HG03442 (cell line): ENCODE results near the gene THSD7A.

ENCODE experiments used
- ATAC-seq: cut with Tn5 transposase; IDR thresholded peaks from one replicate; pipeline ENCODE4 v1.9.1; 2021; ENCODE audit warnings: mild to moderate bottlenecking, moderate library complexity; ENCODE audit not compliant: unreplicated experiment

The THSD7A gene, protein sequence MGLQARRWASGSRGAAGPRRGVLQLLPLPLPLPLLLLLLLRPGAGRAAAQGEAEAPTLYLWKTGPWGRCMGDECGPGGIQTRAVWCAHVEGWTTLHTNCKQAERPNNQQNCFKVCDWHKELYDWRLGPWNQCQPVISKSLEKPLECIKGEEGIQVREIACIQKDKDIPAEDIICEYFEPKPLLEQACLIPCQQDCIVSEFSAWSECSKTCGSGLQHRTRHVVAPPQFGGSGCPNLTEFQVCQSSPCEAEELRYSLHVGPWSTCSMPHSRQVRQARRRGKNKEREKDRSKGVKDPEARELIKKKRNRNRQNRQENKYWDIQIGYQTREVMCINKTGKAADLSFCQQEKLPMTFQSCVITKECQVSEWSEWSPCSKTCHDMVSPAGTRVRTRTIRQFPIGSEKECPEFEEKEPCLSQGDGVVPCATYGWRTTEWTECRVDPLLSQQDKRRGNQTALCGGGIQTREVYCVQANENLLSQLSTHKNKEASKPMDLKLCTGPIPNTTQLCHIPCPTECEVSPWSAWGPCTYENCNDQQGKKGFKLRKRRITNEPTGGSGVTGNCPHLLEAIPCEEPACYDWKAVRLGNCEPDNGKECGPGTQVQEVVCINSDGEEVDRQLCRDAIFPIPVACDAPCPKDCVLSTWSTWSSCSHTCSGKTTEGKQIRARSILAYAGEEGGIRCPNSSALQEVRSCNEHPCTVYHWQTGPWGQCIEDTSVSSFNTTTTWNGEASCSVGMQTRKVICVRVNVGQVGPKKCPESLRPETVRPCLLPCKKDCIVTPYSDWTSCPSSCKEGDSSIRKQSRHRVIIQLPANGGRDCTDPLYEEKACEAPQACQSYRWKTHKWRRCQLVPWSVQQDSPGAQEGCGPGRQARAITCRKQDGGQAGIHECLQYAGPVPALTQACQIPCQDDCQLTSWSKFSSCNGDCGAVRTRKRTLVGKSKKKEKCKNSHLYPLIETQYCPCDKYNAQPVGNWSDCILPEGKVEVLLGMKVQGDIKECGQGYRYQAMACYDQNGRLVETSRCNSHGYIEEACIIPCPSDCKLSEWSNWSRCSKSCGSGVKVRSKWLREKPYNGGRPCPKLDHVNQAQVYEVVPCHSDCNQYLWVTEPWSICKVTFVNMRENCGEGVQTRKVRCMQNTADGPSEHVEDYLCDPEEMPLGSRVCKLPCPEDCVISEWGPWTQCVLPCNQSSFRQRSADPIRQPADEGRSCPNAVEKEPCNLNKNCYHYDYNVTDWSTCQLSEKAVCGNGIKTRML (N-terminal part only)

DNA sequence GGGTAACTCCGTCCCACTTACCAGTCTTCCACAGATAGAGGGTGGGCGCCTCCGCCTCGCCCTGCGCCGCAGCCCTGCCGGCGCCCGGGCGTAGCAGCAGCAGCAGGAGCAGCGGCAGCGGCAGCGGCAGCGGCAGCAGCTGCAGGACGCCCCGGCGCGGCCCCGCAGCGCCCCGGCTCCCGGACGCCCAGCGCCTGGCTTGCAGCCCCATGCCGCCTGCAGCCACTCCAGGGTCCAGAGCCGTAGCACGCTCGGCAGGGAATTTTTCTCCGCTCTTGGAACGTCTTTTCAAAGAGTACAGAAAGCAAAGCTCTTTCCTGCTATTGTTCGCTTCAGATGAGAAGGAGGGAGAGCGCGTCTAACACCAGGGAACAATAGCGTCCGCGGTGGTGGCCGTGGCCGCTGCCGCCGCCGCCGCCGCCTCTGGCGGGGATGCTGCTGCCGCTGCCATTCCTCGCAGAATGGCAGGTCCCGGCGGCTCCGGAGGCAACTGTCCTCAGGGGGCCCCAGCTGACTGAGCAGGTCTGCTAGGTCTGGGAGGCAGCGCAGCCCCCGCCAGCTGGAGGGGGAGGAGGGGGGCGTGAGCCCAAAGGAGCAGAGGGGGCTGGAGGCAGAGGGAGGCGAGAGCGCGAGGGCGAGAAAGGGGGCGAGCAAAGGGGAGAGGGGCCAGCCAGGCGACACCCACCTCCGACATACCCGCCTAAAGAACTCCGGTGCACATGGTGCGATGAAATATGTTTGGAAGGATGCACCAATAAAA, at the start of gene THSD7A:
Gene THSD7A, minus strand, starts transcription at position 463 of the 760 bp plus-strand sequence. Its CDS starts 252 bp downstream, at position 211.
- ATAC-seq, result peak; percentile 60

DNA sequence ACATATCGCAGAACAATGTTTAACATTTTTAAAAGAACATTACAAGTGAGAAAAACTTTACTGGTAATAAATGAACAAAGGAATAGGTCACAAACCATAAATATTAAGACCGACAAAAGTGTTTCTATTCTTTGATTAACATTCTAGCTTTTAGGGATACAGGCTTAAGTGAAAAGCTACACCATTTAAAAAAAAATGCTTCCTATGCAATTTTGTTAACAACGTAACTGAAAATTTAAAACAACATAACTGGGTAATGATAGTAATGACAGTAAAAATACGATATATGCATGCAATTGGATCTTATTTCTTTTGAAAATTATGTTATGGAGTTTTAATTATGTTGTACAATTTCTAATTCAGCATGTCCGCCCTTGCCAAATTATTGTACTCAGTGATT, 49.7 kb upstream of the THSD7A start:
- no peak for ATAC-seq

DNA sequence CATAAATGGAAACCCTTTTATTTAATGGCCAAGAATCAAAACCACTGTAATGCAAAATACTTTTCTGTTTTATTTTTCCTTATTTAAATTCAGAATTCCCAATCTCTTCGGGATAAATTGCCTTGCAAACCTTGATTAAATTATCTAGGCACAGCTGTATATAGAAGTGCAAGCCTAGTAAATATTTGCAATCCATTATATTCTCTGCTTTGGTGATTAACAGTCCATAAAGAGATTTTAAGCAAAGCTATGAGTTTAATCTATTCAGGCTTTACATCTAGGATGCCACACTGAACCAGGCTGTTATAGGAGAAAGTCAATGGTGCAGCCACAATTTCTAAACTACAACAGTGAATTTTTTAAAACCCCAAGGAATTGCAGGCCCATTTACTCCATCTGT, 43.6 kb upstream of the THSD7A start:
- no peak for ATAC-seq

DNA sequence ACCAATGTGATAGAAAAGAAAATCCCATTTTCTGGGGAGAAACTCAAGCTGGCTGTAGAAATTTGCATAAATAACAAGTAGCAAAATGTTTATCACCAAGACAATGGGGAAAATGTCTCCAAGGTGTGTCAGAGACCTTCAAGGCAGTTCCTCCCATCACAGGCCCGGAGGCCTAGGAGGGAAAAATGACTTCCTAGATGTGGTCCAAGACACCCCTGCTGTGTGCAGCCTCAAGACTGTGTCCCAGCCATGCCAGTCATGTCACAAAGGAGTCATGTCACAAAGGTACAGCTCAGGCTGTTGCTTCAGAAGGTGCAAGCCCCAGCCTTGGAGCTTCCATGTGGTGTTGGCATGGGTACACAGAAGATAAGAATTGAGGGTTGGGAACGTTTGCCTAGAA, 33.7 kb upstream of the THSD7A start:
- ATAC-seq, result no peak

DNA sequence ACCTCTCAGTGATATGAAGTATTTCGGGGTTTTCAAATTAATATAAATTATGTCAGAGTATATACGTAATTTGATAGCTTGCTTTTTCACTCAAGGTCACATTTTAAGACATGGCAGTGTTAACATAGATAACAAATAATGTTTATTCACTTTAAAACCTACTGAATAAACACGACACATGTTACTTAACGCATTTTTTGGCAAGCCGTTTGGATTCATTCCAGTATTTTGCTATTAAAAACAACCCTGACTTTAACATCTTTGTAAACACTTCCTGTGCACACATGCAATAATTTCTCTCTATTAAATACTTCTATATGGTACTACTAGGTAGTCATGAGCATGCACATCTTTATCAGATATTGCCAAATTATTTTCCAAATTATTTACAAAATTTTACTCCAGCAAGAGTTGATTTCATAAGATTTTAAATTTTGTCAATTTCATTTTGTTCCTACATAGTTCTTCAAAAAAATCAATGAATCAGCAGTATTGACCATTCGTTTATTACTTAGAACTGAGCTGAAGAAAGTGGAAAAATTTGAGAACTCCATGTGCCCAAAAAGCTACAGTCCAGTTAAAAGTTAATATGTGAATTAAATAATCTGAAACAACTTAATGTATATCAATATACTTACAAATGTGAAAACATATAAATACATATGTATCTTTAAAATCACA, 26.8 kb upstream of the THSD7A start:
- ATAC-seq, result no peak

DNA sequence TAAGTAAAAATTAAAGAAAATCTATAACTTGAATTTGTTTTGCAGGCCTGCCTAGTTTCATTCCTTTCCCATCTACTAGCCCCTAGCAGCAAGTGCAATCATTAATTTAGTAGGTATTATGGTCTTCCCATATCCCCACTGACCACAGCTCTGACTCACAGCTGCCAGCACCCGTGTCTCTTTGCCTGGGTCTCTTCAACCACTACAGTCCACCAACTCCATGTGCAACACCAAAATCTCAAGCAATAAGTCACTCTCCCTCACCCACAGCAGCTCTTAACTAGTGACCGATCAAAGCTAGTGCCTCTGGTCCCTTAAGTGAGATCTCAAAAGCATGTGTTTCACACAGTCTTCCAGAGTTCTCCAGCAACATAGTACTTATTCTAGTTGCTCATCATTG, 26.0 kb upstream of the THSD7A start:
- no peak for ATAC-seq

DNA sequence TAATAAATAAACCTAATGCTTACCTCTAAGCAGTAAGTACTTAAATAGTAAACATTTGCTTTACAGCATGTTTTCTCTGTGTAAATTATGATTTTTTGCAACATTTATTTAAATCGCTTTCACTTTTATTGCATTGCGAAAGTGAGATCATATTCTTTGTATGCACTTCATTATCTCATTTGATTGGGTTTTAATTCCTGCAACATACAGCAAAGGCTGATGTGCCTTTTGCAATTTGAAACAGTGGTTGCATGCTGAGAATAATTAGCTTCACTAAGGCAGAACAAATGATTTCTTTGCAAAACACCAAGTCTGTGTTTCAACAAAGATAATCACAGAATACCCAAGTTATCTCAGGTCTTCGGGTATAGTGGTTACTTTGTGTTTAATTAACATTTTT, 16.3 kb upstream of the THSD7A start:
- ATAC-seq, result no peak

DNA sequence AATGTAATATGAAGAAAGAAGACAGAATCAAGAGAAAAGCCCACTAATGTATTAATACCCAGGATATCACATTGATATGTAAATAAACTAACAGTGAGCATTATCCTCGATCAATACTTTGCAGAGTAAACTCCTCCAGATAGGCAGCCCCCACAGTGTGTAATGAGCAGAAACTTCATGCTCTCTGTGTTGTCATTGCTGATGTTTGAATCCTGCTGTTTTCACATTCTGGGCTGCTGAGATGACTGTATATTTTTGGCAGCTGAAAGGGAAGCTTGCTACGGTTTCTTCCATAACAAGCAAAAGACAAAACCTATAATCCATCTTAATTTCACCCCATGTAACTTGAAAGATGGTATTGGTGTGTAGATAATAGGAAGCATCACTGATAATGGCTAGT, 15.3 kb upstream of the THSD7A start:
- ATAC-seq, result no peak

DNA sequence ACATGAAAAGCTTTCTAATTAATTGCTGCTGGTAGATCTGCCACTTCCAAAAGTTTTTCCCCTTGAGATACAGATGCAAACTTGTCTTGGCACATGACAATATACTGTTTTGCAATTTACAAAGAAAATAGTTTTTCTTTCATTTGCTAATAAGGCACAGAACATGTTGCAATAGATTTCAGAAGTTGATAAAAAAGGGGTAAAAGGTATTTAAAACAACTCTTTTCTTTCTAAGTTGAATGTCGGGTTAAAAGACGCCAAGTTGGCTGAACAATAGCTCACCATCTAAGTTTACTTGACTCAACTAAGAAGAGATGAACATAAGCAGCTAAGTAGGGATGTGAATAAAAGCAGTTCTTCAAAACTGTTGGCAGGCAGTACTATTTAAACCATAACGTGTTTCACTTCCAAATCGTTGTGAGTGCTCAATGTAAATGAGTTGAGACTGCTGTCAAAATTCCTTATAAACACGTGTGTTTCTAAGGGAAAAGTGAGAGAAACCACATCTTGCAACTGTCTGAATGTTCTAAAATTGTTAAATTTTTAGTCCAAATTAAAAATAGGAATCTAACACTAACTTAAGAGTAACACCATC, 14.5 kb upstream of the THSD7A start:
- ATAC-seq, result no peak

DNA sequence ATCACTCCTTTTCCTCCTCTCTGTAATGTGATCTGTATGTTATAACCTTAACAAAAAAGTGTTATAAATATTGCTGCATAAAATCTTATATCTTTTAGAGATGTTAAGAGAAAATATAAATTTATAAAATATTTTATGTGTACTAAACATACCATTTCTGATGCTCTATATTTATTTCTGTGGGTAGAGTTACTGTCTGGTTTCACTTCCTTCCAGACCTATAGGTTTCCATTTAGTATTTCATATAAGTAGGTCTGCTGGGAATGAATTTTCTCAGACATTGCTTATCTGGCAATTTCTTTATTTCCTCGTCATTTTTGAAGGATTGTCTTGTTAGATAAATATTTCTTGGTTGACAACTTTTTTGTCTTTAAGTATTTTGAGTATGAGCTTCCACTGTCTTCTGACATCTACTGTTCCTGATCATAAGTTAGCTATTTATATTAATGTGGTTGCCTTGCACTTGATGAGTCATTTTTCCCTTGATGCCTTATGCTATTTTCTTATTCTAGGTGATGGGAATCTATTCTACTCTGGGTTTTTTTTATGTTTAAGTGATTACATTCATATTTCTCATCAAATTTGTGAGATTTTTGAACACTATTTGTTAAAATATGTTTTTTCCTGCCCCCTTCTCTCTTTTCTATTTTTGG, 11.2 kb upstream of the THSD7A start:
- no peak for ATAC-seq

DNA sequence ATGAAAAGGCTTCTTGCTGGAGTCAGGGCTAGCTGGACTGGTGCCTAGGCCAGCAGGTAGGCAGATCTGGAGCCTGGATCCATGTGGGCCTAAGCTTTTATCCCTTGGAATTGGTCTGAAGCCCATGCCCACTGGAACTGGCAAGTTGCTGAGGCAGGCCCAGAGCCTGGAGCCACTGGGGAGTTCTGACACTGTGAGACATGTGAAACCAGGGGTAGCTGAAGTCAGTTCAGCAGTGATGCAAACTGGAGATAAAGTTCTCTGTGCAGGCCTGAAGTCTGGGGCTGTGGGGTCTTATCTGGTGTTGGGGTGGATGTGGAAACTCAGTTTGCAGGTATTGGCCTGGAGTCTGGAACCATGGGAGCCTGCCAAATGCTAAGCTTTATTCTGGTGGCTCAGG, 9.7 kb upstream of the THSD7A start:
- ATAC-seq, result no peak

DNA sequence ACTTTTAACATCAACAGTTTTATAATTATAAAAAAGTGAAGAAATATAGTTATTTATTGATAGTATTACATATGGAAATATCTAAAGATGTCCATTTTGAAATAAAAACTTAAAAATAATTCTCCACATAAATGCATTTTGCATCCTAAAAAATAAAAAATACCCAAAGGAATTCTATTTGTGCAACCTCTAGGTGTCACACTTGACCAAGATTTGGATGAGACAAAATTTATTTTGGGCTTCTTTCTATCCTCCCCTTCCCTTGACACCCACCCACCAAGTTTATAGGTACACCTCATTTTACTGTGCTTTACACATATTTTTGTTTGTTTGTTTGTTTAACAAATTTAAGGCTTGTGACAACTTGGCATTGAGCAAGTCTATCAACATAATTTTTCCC, 3.3 kb upstream of the THSD7A start:
- ATAC-seq, result no peak

DNA sequence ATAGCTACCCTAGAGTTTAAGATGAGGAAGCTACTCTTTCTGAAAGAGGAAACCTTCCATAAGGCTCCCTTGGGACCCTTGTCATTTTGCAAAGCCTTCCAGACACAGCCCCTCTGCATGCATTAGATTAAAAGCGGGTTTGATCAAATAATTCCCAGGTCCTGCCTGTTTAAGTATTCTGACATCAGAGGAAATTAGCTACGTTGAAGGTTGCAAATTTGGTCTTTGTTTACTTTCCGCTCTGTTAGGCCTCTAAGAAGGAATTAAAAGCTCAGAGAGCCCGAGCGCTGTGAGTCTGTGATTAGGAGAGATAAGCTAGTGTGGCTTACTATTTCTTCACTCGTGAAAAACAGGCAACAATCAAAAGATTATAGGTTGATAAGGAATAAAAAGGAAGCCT, 1.4 kb upstream of the THSD7A start:
- no peak for ATAC-seq

DNA sequence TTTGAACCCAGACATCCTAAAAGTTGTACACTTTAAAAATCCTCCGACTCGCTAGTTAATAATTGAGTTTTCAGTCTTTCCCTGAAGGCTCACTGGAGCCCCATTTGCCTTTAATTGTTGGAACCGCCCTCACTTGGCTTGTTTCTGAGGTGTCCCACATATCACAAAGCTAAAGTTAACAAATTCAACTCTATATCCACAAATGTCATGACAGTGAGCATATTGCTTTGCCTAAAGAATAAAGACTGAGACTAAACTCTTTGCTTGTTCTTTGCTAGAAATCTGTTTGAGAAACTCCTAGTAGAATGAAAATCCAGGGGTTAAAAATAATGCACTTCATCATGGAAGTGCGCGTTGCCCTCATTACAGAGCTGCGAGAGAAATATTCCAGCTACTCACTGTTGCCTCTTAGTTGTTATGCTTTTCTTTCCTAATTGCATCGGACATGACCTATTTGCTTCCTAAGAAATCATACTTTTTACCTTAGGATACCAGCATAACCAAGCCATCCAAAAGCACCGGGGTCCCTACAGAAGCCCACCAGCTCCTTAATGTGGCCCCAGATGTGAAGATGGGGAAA, 752 bp downstream of the THSD7A start:
- no peak for ATAC-seq

DNA sequence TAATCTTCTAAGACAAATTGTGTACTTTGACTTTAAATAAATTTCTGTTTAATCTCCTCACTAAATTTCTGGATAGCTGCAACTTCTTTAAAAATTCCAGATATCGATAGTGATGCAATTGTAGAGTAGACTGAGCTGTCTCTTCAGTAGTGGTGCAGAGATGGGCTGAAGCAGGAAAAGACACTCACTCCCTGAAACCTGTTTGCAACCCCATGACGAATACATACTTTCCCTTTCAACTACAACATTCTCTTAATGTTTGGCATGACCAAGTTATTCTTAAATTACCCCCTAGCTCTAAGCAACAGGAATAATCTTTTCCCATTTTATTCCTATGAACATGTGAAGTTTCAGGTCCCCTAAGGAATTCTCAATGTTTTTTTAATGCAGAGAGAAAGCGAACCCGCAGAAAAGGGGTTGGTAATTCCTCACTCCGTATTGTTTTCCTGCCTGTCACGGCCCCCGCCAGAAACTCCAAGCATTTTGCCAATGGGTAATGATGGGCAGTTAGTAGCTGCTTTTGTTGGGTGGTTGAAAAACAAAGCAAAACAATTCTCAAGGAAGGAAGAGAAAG, 1.3 kb downstream of the THSD7A start:
- no peak for ATAC-seq

DNA sequence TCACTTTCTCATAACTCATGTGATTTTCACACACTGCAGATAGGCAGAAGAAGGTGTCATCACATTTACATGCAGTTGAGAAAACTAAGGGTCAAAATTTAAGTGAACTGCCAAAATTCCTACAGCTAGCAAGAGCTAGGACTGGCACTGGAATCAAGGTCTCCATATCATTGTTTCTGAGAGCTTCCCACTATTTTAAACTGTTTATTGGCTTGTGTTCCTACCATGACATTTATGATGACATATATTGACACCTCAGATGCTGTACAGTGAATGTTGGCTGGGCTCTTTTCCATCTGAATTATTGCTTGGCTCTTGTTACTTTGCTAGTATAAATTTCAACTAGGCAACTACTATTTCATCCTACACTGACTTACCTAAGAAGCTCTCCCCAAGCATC, 2.0 kb downstream of the THSD7A start:
- ATAC-seq, result no peak

DNA sequence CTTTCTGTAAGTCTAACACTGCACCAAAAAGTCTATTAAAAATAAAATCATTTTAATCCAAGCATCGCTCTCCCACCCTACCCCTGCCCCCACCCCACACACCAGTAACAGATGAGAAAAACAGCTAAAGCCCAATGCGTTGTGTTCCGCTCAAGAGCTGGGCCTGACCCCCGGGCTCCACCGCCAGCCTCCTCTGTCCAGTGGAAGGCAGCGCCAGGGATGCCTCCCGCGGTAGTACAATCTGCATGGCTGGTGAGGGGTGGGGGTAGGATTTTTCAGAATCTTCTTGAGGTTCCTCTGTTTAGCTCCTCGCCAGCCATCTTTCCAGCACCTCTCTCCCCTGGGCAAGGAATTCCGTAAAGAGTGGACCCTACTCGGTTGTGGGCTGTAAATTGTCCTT, 12.1 kb downstream of the THSD7A start:
- ATAC-seq, result no peak

DNA sequence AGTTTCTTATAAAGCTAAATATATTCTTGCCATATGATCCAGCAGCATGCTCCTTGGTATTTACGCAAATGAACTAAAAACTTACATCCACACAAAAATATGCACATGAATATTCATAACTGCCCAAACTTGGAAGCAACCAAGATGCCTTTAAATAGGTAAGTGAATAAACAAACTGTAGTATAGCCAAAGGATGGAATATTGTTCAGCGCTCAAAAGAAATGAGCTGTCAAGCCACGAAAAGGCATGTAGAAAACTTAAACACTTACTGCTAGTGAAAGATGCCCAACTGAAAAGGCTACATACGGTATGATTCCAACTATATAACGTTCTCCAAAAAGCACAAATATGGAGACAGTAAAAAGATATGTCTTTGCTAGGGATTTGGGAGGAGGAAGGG, 12.7 kb downstream of the THSD7A start:
- ATAC-seq, result no peak
